ENCODE results near the gene JAKMIP2. TPM values are rescaled to one million over a fixed set of nuclear protein-coding genes. Genes with fewer than 3 reads are reported as not detected.

Gene JAKMIP2
- total RNA-seq, 1 donor from 2014 or later, result 8.2 TPM

DNA sequence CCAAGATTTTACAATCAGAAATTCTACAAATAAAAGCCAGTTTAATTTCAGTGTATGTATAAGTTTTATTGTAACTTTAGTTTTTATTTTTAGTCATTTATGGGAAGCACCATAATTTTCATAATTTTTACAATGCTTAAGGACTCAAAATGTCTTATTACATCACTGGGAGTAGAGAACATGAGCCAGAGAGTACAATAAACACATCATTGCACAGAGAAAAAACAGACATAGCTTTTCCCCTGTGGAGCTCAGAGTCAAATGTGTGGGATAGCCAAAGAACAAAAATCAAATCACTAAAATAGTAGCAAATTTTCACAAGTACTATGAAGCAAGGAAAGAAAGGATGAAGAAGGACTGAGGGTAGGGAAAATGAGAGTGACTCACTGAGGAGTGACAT lies 5.5 kb upstream of the JAKMIP2 start:
- peak; percentile 44 for DNase-seq

DNA sequence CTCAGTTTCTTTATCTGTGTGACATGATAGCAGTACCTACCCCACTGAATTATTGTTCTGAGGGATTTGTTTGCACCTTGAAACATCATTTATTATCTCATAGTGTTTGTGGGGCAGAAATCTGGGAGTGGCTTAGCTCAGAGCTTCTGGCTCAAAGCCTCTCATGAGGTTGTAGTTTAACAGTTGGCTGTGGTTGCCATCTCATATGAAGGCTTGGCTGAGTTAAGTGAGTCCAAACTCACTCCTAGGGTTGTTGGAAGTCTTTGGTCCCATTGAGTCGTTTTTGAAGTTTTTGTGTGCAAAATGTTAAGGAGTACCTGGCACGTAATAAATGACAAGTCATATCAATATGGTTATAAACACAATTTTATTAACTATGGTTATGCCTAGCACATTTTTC lies 3.6 kb upstream of the JAKMIP2 start:
- DNase-seq, result no peak

DNA sequence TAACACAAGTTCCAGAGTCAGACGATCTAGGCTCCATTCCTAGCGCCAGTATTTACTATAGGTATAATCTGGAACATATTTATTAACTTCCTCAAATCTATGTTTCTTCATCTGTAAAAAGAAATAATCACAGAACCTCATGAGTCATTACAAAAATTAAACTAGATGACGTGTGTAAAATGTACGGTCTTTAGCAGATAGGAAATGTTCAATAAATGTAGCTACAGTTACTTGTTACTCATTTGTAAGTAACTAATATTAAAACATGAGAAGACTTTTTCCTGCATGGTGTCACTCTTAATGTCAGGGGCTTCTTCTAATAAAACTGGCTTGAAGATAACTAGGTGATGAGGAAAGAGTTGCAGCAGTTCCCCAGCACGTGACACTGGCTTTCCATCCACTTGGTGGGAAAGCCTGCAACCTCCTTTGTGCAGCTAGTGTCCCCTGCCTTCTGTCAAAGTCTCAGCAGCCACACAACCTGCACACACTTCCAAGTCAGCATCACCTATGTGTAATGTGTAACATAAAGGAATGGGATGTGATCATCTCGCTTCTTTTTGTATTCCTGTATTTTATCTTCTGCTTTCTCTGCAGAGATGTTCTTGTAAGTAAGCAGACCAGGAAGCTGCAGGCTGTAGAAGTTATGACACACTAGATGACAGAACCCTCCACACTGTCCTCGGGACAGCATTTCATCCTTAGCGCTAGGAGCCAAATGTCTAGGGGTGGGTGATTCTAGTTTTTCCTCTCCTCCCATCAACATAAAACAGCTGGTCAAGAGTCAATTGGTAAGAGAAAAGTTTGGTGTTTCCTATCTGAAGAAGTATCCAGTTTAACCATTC lies 1.8 kb upstream of the JAKMIP2 start:
- DNase-seq, result no peak

GRCh38 chr5:147780924-147781573 lies 1.5 kb downstream of the JAKMIP2 start:
- no peak for DNase-seq

GRCh38 chr5:147779694-147780093 lies 2.8 kb downstream of the JAKMIP2 start:
- no peak for DNase-seq

DNA sequence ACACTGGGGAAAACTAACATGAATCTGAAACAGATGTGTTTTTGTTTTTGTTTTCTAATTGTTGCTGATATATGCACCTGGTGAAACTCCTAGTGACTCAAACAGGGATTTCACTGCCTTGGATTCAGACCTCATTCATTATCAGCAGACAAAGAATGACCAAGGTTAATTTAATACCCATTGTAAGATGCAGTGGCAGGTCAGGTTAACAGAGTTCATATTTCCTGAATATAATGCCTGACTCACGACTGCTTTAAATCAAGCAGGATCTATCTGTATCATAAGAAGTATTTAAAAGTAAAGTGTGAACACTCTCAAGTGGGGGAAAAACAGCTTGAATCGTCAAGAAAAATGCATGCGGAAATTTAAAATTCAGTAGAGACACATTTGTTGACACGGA lies 5.5 kb downstream of the JAKMIP2 start:
- DNase-seq, result no peak

DNA sequence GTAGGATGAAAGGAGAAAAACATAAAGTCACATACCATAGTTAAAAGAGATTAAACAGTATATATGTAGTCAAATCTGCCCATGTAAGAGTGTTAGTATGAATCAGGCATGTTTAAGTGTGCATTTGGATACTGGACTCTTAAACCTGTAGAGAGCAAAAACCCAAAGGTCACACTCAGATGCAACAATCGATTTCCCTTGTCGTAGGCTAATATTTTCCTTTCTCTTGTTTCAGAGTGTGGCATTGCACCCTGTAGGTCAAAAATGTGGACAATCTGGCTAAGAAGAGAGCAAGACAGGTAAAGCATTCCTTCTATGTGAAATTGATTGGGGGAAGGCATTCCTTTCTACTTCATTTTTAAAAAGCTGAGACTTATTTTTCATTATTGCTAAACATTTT lies 8.9 kb downstream of the JAKMIP2 start:
- no peak for DNase-seq

- DNase-seq, result no peak
Measured at GRCh38 chr5:147773139-147773538, 9.4 kb downstream of the JAKMIP2 start.

- DNase-seq, result no peak
Measured at GRCh38 chr5:147767048-147767447, 15.5 kb downstream of the JAKMIP2 start.

DNA sequence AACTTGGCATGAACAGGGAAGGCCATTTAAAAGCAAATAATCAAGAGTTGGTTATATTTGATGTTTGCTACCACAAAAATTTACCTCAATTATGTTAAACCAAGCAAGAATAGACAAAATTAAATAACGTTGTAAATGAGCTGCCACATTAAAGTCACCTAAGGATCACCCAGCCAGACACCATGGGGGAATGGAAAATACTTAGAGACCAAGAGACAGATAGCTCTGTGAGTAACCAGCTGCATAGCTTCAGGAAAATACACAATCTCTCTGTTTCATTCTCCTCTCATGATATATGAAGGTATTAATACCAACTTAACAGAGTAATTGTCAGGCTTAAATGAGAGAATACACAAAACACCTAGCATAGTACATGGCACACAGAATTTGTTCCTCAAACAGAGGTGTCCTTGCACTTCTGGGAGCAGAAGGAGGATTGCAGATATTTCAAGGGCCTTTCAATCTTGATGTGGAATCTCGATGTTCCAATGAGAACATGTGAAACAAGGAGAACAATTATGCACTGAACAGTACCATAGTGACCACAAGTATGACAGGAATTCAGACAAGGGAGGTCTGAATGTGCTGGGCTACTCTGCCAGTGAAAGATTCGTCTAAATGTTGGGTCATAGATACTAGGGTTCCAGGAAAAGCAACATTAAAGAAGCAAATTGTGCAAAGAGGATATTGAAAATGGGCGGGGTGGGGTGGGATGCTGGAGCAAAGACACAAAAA lies 18.6 kb downstream of the JAKMIP2 start:
- no peak for DNase-seq

GRCh38 chr5:147760086-147760875 lies 22.2 kb downstream of the JAKMIP2 start:
- no peak for DNase-seq

- no peak for DNase-seq
Measured at GRCh38 chr5:147759441-147759840, 23.1 kb downstream of the JAKMIP2 start.

DNA sequence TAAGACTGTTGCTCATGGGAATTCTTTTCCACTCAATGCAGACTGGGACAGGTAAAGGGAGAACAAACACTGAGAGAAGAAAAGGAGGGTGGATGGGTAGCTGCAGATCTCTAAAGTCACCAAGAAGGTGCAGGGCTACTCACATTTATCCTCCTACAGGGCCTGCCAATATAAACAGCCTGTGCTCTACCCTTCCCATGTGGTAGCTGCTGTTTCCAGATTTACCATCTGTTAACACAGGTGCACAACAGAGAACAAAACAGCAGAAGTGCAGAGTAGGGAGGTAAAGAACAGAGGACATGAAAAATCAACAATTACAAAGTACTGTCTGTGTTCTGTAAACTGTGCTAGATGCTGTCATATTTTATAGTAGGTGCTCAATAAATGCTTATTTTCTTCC lies 26.0 kb downstream of the JAKMIP2 start:
- peak; percentile 25 for DNase-seq

DNA sequence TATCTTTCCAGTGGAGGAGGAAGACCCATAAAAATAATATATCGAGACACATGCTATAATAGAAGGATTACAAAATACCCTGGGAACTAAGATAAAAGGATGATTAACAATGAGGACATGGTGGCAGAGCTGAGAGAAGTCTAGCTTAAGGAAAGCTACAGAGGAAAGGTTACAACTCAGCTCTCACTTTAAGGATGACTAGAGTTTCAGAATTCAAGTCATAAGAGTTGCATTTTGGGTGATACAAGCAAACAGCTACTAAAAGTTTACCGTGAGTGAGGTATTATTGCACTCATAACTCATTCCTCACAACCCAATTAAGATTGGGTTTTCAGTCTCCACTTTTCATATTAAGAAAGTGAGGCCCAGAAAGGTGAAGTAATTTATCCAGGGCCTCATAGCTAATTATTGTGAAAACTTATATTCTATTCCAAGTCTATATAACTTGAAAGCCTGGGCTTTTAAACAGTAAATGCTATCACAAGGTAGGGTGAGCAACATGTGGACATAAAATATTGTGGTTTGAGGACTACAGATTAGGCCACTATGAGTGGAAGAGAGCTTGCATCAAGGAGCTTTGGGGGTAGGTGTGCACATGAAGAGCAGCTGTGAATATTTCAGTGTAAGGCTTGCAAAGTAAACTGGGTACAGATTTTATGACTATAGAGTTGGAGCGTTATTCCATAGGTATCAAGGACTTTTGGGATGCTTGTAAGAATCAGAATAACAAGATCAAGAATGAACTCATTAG lies 28.0 kb downstream of the JAKMIP2 start:
- DNase-seq, result no peak

DNA sequence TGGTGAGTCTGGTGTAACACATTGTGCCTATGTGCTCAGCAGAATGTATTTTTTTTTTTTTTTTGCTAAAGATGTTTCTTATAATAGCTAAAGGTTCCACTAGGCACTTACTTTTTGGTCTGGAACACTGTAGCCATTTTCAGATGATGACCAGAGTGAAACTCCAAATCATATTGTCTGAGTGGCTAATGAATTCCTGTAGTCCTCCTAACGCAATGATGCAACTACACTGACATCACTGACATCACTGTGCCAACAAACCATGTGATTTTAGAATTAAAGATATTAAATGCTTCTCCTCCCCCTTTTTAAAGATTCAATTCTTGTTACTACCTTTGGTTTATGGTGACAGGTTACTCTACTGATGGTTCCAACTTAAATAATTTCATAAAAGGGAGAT lies 28.8 kb downstream of the JAKMIP2 start:
- no peak for DNase-seq

DNA sequence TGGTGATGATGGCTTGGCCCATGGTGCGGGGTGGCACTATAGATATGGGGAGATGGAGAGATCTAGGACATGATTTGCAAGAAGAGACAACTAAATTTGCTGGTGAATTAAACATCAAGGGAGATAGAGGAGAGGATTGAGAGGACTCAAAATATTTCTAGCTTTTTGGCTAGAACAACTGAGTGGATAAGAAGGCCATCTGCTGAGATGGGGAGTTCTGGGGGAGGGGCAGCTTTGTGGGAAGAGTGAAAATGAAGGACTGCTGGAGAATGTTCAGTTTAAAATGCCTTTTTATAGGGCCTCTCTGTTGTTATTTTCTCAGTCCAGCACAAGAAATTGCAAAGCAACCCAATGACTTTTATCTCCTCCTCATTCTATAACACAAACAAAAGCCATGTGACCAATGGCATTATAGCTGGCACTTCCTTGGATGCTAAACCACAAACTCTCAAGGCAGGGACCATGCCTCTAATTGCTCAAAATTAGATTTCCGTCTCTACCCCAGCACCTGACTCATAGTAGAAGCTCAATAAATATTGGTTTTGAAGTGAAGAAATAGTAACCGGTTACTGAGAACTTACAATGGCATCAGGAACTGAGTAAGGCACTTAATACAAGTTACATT lies 29.8 kb downstream of the JAKMIP2 start:
- no peak for DNase-seq

- DNase-seq, result no peak
Measured at GRCh38 chr5:147752033-147752432, 30.5 kb downstream of the JAKMIP2 start.

- no peak for DNase-seq
Measured at GRCh38 chr5:147751156-147751830, 31.2 kb downstream of the JAKMIP2 start.

DNA sequence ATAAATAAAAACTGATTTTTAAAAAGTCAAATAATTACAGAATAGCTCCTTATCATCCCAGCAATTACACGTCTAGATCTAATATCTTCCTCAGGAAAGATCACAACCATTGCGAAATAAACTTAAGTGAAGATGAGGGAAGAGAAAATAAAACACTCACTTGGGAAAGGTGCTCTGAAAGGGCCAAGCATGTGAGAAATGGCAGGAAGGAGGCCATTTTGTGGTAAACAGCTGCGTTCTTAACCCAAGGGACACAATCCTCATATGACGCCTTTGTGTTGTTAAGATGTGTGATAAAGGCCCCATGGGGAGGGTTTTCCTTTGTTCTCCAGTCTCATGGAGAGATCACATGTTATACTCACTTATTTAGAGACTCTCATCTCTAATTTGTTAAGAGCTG lies 32.5 kb downstream of the JAKMIP2 start:
- no peak for DNase-seq

GRCh38 chr5:147748590-147748989 lies 33.9 kb downstream of the JAKMIP2 start:
- no peak for DNase-seq

DNA sequence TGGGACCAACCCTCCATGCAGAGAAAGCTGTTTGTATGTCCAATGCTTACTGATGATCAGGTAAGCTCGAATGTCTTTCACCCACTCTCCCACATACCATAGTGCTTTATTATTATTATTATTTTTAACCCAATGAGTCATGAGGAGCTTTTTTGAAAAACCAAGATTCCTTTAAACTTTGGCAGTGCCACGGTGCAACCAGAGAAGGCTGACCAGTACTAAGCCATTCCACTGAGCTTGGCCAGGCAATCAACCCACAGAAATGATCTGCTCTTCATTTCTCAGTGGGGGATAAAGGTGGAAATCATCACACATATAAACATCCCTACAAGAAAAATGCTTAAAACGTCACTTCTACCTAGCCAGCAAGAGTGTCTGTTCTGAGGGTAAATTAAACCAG lies 35.5 kb downstream of the JAKMIP2 start:
- DNase-seq, result no peak
